GM12874 (cell line): ENCODE data around the gene GPR39.

Experiments used
- TF ChIP-seq, protein P1 (sequence below): IDR thresholded peaks from 2 replicates; pipeline ENCODE4 v1.5.1; 2011; ENCODE audit warnings: low read depth, mild to moderate bottlenecking, control low read depth, low read length, moderate library complexity; ENCODE audit not compliant: insufficient read depth

Gene GPR39

GRCh38 chr2:132567682-132568081 is 151.1 kb downstream of the GPR39 start:
- TF ChIP-seq, protein P1, sequence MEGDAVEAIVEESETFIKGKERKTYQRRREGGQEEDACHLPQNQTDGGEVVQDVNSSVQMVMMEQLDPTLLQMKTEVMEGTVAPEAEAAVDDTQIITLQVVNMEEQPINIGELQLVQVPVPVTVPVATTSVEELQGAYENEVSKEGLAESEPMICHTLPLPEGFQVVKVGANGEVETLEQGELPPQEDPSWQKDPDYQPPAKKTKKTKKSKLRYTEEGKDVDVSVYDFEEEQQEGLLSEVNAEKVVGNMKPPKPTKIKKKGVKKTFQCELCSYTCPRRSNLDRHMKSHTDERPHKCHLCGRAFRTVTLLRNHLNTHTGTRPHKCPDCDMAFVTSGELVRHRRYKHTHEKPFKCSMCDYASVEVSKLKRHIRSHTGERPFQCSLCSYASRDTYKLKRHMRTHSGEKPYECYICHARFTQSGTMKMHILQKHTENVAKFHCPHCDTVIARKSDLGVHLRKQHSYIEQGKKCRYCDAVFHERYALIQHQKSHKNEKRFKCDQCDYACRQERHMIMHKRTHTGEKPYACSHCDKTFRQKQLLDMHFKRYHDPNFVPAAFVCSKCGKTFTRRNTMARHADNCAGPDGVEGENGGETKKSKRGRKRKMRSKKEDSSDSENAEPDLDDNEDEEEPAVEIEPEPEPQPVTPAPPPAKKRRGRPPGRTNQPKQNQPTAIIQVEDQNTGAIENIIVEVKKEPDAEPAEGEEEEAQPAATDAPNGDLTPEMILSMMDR, result no peak

DNA sequence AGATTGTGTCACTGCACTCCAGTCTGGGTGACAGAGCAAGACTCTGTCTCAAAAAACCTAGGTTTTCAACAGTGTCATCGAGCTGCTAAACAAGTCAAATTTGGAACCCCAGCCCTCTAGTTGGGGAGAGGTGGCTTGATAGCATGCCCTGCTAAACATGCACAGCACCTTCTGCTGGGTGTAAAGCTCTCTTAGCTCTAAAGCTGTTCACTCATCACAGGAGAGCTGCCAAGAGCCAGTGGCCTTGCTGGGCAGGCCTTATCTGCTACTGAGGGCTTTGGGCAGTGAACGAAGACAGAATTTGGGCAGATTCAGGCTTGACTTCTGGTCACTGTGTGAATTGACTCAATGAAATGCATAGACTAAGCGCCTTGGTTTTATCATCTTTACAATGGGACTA is 152.1 kb downstream of the GPR39 start:
- TF ChIP-seq, protein P1, result no peak

DNA sequence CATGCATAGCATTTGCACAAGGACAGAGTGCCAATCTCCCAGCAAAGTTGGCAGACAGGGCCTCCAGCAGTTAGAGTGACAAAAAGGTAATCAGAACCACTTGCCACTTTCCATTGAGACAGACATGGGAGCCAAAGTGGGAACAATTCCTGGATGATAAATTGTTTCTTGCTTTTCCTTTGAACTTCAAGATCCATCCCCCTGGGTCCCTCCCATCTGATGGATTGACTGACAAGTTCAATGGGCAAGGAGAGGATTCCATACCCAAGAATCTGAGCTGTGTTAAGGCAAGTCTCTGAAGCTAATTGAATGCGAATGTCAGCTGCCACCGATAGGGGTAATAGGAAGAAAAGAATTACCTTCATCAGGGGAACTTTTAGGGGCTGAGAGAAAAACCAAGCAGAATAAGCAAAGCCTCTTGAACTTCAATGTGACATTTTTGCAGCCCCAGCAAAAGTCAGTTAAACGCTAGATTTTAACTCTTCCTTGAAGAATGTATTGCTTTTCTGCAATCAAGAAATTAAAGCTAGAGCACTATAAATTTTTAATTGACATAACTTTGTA is 156.9 kb downstream of the GPR39 start:
- TF ChIP-seq, protein P1, result no peak

- TF ChIP-seq, protein P1, result no peak
These were observed 161.1 kb downstream of the GPR39 start for GRCh38 chr2:132577686-132578085.

- TF ChIP-seq, protein P1, result no peak
These were observed 165.0 kb downstream of the GPR39 start for GRCh38 chr2:132581591-132581990.

DNA sequence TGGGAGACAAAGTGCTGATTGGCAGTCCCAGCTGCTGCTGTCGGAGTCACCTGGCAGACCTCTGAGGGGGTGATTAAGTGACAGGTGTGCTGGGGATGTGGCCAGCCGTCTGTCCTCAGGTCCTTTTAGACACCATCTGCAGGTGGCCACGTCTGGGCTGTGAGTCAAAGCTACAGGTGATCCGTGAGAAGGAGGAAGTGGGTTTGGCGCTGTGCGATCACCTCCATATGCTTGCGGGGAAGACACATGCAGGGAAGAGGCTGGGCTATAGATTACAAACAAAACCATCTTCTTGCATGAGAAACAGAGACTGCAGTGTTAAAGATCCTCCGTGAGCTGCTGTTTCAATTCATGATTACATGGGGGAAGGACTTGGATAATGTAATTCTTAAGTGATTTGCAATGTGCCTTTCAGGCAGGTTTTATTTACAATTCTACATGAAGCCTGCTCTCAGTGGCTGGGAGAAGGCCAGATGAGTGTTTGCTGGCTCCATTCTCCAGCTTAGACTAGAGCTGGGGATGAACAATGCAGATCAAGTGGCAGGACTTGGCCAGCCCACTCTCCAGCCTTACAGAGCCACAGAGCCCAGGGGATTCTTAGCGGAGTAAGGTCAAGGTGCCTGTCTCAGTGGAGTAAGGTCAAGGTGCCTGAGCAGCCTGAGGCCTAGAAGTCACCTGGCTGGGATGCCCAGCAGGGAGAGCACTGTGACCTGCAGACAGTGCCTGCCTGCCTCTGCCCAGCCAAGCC is 165.6 kb downstream of the GPR39 start:
- TF ChIP-seq, protein P1, result no peak

DNA sequence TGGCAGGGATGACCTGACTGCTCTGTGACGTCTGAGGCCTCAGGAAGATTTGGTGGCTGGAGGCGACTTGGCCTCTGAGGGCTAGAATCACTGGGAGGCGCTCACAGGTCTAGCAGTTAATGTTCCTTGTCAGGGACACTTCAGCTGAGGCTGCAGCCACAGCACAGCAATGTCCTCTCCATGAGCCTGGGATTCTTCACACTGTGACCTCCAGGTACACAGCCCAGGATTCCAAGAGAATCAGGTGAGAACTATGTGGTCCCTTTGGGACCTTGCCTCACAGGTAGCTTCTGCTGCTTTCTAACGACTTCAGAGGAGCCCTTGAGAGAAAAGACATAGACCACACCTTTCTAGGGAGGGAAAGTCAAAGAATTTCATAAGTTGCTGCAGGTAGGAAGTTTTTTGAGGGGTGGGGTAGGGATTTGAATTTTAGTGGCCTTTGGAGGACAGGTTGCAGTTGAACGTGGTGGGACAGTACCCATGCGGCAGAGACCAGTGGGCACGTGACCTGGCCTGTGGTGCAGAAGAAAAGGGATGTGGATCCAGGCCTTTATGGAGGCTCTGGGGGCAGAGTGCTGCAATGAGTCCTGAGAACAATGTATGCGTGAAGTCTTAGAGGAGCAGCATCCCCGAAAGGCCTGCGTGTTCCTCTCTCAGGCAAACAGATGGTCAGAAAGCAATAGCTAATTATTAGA is 167.2 kb downstream of the GPR39 start:
- TF ChIP-seq, protein P1, result no peak
